Measurements from ENCODE around the gene UCK2. TPM values are rescaled to one million over a fixed set of nuclear protein-coding genes. Genes with fewer than 3 reads are reported as not detected.

UCK2 gene
- total RNA-seq, 2 experiments from 2014 or later = 0.67 to 0.71 TPM

DNA sequence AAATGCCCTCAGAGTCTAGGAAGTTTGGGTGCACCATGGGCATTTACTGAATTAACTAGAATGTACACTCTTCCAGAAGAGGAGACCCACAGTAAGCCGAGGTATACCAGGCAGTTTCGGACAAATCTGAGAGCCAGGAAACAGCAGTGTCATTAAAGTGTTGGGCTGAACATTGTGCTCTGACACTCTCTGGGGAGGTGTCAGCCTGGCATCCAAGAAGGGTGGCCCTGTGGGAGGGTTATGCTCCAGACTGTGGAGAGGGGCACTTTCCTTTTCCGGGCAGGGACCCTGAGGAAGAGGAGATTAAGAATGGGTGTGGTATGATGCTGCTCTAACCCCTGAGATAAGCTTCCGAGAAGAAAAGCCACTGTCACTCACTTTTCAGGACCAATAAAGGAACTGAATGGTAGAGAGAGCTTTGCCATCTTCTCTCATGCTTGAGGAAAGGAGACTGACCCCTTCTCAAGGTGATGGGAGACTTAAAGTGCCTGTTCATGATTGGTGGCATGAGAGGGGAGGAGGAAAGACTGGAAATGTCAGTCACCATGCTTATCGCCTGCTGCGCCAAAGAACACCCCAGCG, 98.2 kb downstream of the UCK2 start:
- Histone ChIP-seq H3K4me3 (ENCODE audit: low read length) (no peak overlapping the region), H3K27ac (ENCODE audit: low read depth in 1 of 2, low read length in 2 of 2) (no peak overlapping the region), H3K9me3 (ENCODE audit: control insufficient read depth in 1 of 2, insufficient read depth in 1 of 2, low read length in 2 of 2) (no peaks in the 10 kb centered on the region), H3K4me1 (ENCODE audit: insufficient read depth, low read length) (no peaks in the 10 kb centered on the region), H3K27me3 (ENCODE audit: control insufficient read depth in 1 of 2, insufficient read depth in 2 of 2, low read length in 2 of 2) (peaks cover 0 to 3% of the 10 kb centered on the region in 2 experiments), H3K36me3 (ENCODE audit: insufficient read depth, low read length) (no peaks in the 10 kb centered on the region)
- ChIA-PET POLR2A (no interaction called here), CTCF (interaction anchor here (0.9 to 3.1 kb wide), 4 partner anchors 12 to 326 kb away, joined by 3 to 13 read pairs (median 4); no protein-coding TSS in a partner anchor)
- Mint-ChIP-seq H3K4me1 (ENCODE audit: low read depth) (no peaks in the 10 kb centered on the region), H3K27me3 (peaks cover 41% of the 10 kb centered on the region), H3K9me3 (no peaks in the 10 kb centered on the region), H3K4me3 (no peak overlapping the region), H3K27ac (no peak overlapping the region), H3K36me3 (ENCODE audit: low read depth) (no peaks in the 10 kb centered on the region)
- intact Hi-C loops (cut with DNase I, micrococcal nuclease) = loop anchor here in 1 of 2 experiments (2.0 to 5.0 kb wide), 3 partner anchors 507 to 1132 kb away; no protein-coding TSS in a partner anchor
- DNase-seq = no peak
- TF ChIP-seq, protein P1, sequence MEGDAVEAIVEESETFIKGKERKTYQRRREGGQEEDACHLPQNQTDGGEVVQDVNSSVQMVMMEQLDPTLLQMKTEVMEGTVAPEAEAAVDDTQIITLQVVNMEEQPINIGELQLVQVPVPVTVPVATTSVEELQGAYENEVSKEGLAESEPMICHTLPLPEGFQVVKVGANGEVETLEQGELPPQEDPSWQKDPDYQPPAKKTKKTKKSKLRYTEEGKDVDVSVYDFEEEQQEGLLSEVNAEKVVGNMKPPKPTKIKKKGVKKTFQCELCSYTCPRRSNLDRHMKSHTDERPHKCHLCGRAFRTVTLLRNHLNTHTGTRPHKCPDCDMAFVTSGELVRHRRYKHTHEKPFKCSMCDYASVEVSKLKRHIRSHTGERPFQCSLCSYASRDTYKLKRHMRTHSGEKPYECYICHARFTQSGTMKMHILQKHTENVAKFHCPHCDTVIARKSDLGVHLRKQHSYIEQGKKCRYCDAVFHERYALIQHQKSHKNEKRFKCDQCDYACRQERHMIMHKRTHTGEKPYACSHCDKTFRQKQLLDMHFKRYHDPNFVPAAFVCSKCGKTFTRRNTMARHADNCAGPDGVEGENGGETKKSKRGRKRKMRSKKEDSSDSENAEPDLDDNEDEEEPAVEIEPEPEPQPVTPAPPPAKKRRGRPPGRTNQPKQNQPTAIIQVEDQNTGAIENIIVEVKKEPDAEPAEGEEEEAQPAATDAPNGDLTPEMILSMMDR (IDR thresholded peaks at IDR 0.05) = no peak
- ATAC-seq (ENCODE audit: poor library complexity) = no peak

DNA sequence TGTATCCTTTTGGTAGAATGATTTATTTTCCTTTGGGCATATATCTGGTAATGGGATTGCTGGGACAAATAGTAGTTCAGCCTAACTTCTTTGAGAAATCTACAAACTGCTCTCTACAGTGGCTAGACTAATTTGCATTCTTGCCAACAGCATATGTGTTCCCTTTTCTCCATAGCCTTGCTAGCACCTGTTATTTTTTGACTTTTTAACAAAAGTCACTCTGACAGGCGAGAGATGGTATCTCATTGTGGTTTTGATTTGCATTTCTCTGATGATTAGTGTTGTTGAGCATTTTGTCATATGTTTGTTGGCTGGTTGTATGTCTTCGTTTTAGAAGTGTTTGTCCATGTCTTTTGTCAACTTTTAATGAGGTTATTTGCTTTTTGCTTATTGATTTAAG, 99.8 kb downstream of the UCK2 start:
- Histone ChIP-seq H3K4me1 (ENCODE audit: insufficient read depth, low read length) (no peaks in the 10 kb centered on the region), H3K36me3 (ENCODE audit: insufficient read depth, low read length) (no peaks in the 10 kb centered on the region), H3K27me3 (ENCODE audit: control insufficient read depth in 1 of 2, insufficient read depth in 2 of 2, low read length in 2 of 2) (peaks cover 0 to 3% of the 10 kb centered on the region in 2 experiments), H3K9me3 (ENCODE audit: control insufficient read depth in 1 of 2, insufficient read depth in 1 of 2, low read length in 2 of 2) (no peaks in the 10 kb centered on the region), H3K27ac (ENCODE audit: low read depth in 1 of 2, low read length in 2 of 2) (no peak overlapping the region), H3K4me3 (ENCODE audit: low read length) (no peak overlapping the region)
- Mint-ChIP-seq H3K4me1 (ENCODE audit: low read depth) (no peaks in the 10 kb centered on the region), H3K36me3 (ENCODE audit: low read depth) (no peaks in the 10 kb centered on the region), H3K27me3 (peaks cover 46% of the 10 kb centered on the region), H3K9me3 (no peaks in the 10 kb centered on the region), H3K27ac (no peak overlapping the region), H3K4me3 (no peak overlapping the region)
- DNase-seq (no peak), ATAC-seq (ENCODE audit: poor library complexity) (no peak)
- intact Hi-C loops (cut with DNase I, micrococcal nuclease) = loop anchor here in 1 of 2 experiments (5.0 kb wide), 2 partner anchors 505 to 1130 kb away; no protein-coding TSS in a partner anchor
- ChIA-PET CTCF (no interaction called here), POLR2A (no interaction called here)
- TF ChIP-seq, protein P1 (IDR thresholded peaks at IDR 0.05) = no peak

DNA sequence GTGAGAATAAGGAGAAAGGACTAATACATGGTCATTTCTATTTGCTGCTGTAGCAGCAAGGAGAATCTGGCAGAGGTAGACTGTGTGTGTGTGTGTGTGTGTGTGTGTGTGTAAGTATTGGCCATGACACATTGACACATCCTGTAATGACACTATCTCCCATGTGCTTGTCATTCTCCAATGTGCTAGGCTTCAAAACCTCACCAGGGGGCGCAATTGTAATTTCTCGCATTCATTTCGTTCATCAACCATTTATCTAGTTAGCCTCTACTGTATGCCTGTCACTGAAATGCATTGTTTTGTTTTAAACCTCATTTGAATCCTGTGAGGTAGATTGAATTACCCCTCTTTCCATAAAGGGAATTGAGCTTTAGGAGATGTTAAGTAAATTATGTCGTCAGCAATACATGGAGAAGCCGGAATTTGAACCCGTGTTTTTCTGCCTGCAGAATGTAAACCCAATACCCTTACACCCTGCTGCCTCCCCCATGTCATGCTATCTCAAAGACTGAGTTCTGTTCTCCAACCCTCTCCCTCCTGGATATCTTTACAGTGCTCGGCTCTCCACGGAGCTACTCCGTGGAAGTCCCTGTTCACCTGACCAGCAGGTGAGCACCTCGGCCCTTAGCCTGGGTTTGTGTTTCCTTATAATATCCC, 100.8 kb downstream of the UCK2 start:
- no peaks in the 10 kb centered on the region for H3K36me3 ChIP-seq (ENCODE audit: insufficient read depth, low read length)
- TF ChIP-seq, protein P1 (IDR thresholded peaks at IDR 0.05) = peak; percentile 61
- H3K36me3 Mint-ChIP-seq (ENCODE audit: low read depth) = no peaks in the 10 kb centered on the region
- H3K4me1 Mint-ChIP-seq (ENCODE audit: low read depth) = no peaks in the 10 kb centered on the region
- ChIA-PET CTCF (no interaction called here), POLR2A (no interaction called here)
- no peaks in the 10 kb centered on the region for H3K9me3 Mint-ChIP-seq
- no peaks in the 10 kb centered on the region for H3K4me1 ChIP-seq (ENCODE audit: insufficient read depth, low read length)
- ATAC-seq (ENCODE audit: poor library complexity) (peak; percentile 61), DNase-seq (peak in 12 of 14 experiments; percentile 9 to 75 (median 22))
- no peak overlapping the region for H3K4me3 Mint-ChIP-seq
- H3K27ac ChIP-seq (ENCODE audit: low read depth in 1 of 2, low read length in 2 of 2) = no peak overlapping the region
- H3K4me3 ChIP-seq (ENCODE audit: low read length) = no peak overlapping the region
- no peaks in the 10 kb centered on the region for H3K9me3 ChIP-seq (ENCODE audit: control insufficient read depth in 1 of 2, insufficient read depth in 1 of 2, low read length in 2 of 2)
- no peak overlapping the region for H3K27ac Mint-ChIP-seq
- intact Hi-C loops (cut with DNase I, micrococcal nuclease) = loop anchor here (2.0 to 5.0 kb wide), 4 partner anchors 504 to 1129 kb away; no protein-coding TSS in a partner anchor
- peaks cover 40% of the 10 kb centered on the region for H3K27me3 Mint-ChIP-seq
- peaks cover 0 to 3% of the 10 kb centered on the region in 2 experiments for H3K27me3 ChIP-seq (ENCODE audit: control insufficient read depth in 1 of 2, insufficient read depth in 2 of 2, low read length in 2 of 2)

Data from CD4-positive, alpha-beta T cell (primary cell).